HCT116 (cell line): ENCODE results near the gene SEMA3E. TPM values are rescaled to one million over a fixed set of nuclear protein-coding genes. Genes with fewer than 3 reads are reported as not detected.

Source experiments
- ATAC-seq: fragments of 200-7000 bp; cut with Tn5 transposase; 2 replicates; pipeline ENCODE4 v1.9.1; 2020; ENCODE audit warnings: mild to moderate bottlenecking, moderate library complexity
- BruUV-seq: library from RNA; stranded (reverse); fragments of 400-500 nt; replicated peaks from 2 replicates; lab custom pipeline; 2021; lab: Mats Ljungman, UMichigan
- CTCF ChIA-PET: fragments of 300-600 bp; sonication (Branson Sonifier 250); formaldehyde crosslinking; loops from one replicate; lab custom pipeline; 2021; ENCODE audit warnings: antibody characterized with exemption; lab: Charles Lee
- POLR2A ChIA-PET: fragments of 300-600, 350-600 bp; sonication (Branson Sonifier 250); formaldehyde crosslinking; loops from one replicate; lab custom pipeline; 2021; ENCODE audit warnings: antibody characterized with exemption; lab: Charles Lee
- RAD21 ChIA-PET, 2 experiments: fragments of 300-600 bp; sonication (Branson Sonifier 250); formaldehyde crosslinking; loops; one replicate each; lab custom pipeline; 2023; ENCODE audit warnings: low total read pairs in 2 of 2; ENCODE audit not compliant: uncharacterized antibody in 2 of 2, unreplicated experiment in 2 of 2, low non-redundant PET in 1 of 2; lab: Charles Lee
- DNase-seq: peaks from one replicate; pipeline ENCODE4 v3.0.0-alpha.2; 2010; ENCODE audit warnings: low read depth, low spot score
- H2AFZ ChIP-seq: fragments of 200-600 bp; shearing (Covaris generic), sonication (generic); 2 replicates; pipeline ENCODE4 v1.6.1; 2017; ENCODE audit warnings: low read depth, mixed run types, mixed read lengths, antibody characterized with exemption, low read length; ENCODE audit not compliant: poor library complexity, severe bottlenecking
- H3K27ac ChIP-seq: 2 replicates; pipeline ENCODE4 v1.5.1; 2012; ENCODE audit warnings: low read depth, low read length
- H3K27me3 ChIP-seq: fragments of 200-600 bp; sonication (generic); 2 replicates; pipeline ENCODE4 v1.6.1; 2016; ENCODE audit warnings: mixed run types, low read length, mixed read lengths; ENCODE audit not compliant: insufficient read depth
- H3K36me3 ChIP-seq, 2 experiments: fragments of 200-500 bp in 1 of 2; fragments of 200-600 bp in 1 of 2; sonication (Bioruptor generic) in 1 of 2; sonication (generic) in 1 of 2; 2 replicates each; pipeline versions ENCODE4 v1.5.1 to v1.6.1; 2014 to 2016; ENCODE audit warnings: low read length in 2 of 2, inconsistent platforms in 1 of 2, mixed read lengths in 1 of 2, mixed run types in 1 of 2; ENCODE audit not compliant: insufficient read depth in 2 of 2, control insufficient read depth in 1 of 2
- H3K4me1 ChIP-seq, 2 experiments: fragments of 200-600 bp in 1 of 2; sonication (generic) in 1 of 2; 2 replicates each; pipeline versions ENCODE4 v1.5.1 to v1.6.1; 2012 to 2017; ENCODE audit warnings: low read length in 2 of 2, inconsistent platforms in 1 of 2, mild to moderate bottlenecking in 1 of 2, mixed read lengths in 1 of 2, mixed run types in 1 of 2, moderate library complexity in 1 of 2; ENCODE audit not compliant: insufficient read depth in 2 of 2, control insufficient read depth in 1 of 2
- H3K4me2 ChIP-seq: fragments of 200-600 bp; sonication (generic); 2 replicates; pipeline ENCODE4 v1.6.1; 2017; ENCODE audit warnings: mixed run types, low read length, mixed read lengths
- H3K4me3 ChIP-seq, 2 experiments: fragments of 200-600 bp in 1 of 2; sonication (generic) in 1 of 2; replicated peaks in 1 of 2; 2 replicates each; pipeline ENCODE4 v1.5.1; 2011 to 2016; ENCODE audit warnings: low read length in 2 of 2, control low read depth in 1 of 2, low read depth in 1 of 2, mild to moderate bottlenecking in 1 of 2, mixed read lengths in 1 of 2, mixed run types in 1 of 2
- H3K79me2 ChIP-seq: fragments of 200-600 bp; sonication (generic); 2 replicates; pipeline ENCODE4 v1.6.1; 2017; ENCODE audit warnings: mild to moderate bottlenecking, mixed run types, low read length, moderate library complexity, mixed read lengths; ENCODE audit not compliant: insufficient read depth
- H3K9ac ChIP-seq: fragments of 200-600 bp; sonication (generic); 2 replicates; pipeline ENCODE4 v1.6.1; 2016; ENCODE audit warnings: low read length, mixed read lengths
- H3K9me2 ChIP-seq: fragments of 200-600 bp; sonication (generic), shearing (Covaris generic); 2 replicates; pipeline ENCODE4 v1.6.1; 2017; ENCODE audit warnings: mixed run types, mild to moderate bottlenecking, moderate library complexity; ENCODE audit not compliant: insufficient read depth
- H3K9me3 ChIP-seq, 2 experiments: fragments of 200-500 bp in 1 of 2; fragments of 200-600 bp in 1 of 2; sonication (Bioruptor generic) in 1 of 2; sonication (generic) in 1 of 2; 2 replicates each; pipeline ENCODE4 v1.6.1; 2014 to 2017; ENCODE audit warnings: low read length in 2 of 2, mixed read lengths in 2 of 2, inconsistent platforms in 1 of 2, low read depth in 1 of 2, mild to moderate bottlenecking in 1 of 2, mixed run types in 1 of 2, moderate library complexity in 1 of 2; ENCODE audit not compliant: control insufficient read depth in 1 of 2, insufficient read depth in 1 of 2
- H4K20me1 ChIP-seq: fragments of 200-600 bp; sonication (generic), shearing (Covaris generic); 2 replicates; pipeline ENCODE4 v1.6.1; 2017; ENCODE audit warnings: mixed run types, mild to moderate bottlenecking, moderate library complexity; ENCODE audit not compliant: insufficient read depth
- ATF3 ChIP-seq: IDR thresholded peaks from 2 replicates; pipeline ENCODE4 v1.6.1; 2012
- CBX3 ChIP-seq: IDR thresholded peaks from 2 replicates; pipeline ENCODE4 v1.6.1; 2012; ENCODE audit warnings: low read depth
- EGR1 ChIP-seq: IDR thresholded peaks from 2 replicates; pipeline ENCODE4 v1.6.1; 2012; ENCODE audit warnings: low read depth
- ELF1 ChIP-seq: IDR thresholded peaks from 2 replicates; pipeline ENCODE4 v1.6.1; 2012; ENCODE audit warnings: low read depth, borderline replicate concordance
- EZH2phosphoT487 ChIP-seq: fragments of 200-600 bp; IDR thresholded peaks from 2 replicates; pipeline ENCODE4 v1.6.1; 2018; ENCODE audit warnings: antibody characterized with exemption, borderline replicate concordance
- POLR2A ChIP-seq: IDR thresholded peaks from 2 replicates; pipeline ENCODE4 v1.7.0; 2011; ENCODE audit warnings: borderline replicate concordance; ENCODE audit not compliant: insufficient read depth, insufficient read length; ENCODE audit errors: extremely low read depth
- POLR2AphosphoS5 ChIP-seq: IDR thresholded peaks from 2 replicates; pipeline ENCODE4 v1.6.1; 2011; ENCODE audit warnings: mild to moderate bottlenecking, low read depth, low read length, moderate library complexity
- SIN3A ChIP-seq: IDR thresholded peaks from 2 replicates; pipeline ENCODE4 v1.6.1; 2012; ENCODE audit warnings: low read depth
- SP1 ChIP-seq: IDR thresholded peaks from 2 replicates; pipeline ENCODE4 v1.6.1; 2012; ENCODE audit warnings: low read depth
- SRF ChIP-seq: IDR thresholded peaks from 2 replicates; pipeline ENCODE4 v1.6.1; 2012; ENCODE audit warnings: low read depth
- ZFX ChIP-seq: fragments of 450-650 bp; IDR thresholded peaks from 2 replicates; pipeline ENCODE4 v1.6.1; 2017
- intact Hi-C: fragments of 100-400 bp; cut with micrococcal nuclease; formaldehyde crosslinking; loops from 2 replicates; pipeline ENCODE4 v1.10.0; 2022
- total RNA-seq: library from RNA; stranded (reverse); gene quantifications from one replicate; pipeline ENCODE4 v1.2.1, GENCODE V29; 2021; ENCODE audit not compliant: unreplicated experiment
- TF ChIP-seq, protein P1 (sequence below): IDR thresholded peaks from 2 replicates; pipeline ENCODE4 v1.6.1; 2012
- TF ChIP-seq, protein P2 (sequence below): IDR thresholded peaks from 2 replicates; pipeline ENCODE4 v1.6.1; 2011; ENCODE audit warnings: mild to moderate bottlenecking, low read length, moderate library complexity; ENCODE audit not compliant: insufficient replicate concordance; ENCODE audit errors: extremely low read depth

Gene SEMA3E
- total RNA-seq, 1 experiment from 2014 or later: 1.6 TPM

- Histone ChIP-seq H3K27ac (no peak overlapping the region), H3K9me2 (no peaks in the 10 kb centered on the region), H3K9me3 (no peaks in the 10 kb centered on the region), H3K4me3 (no peak overlapping the region), H3K4me1 (no peaks in the 10 kb centered on the region), H3K27me3 (no peaks in the 10 kb centered on the region)
- ChIA-PET POLR2A (no interaction called here), CTCF (no interaction called here), RAD21 (no interaction called here)
- ATAC-seq (no peak), DNase-seq (no peak)
- TF ChIP-seq POLR2A (no peak), SP1 (no peak), SRF (no peak), POLR2AphosphoS5 (no peak), CBX3 (no peak), ZFX (no peak), ATF3 (no peak)
- TF ChIP-seq, protein P1, sequence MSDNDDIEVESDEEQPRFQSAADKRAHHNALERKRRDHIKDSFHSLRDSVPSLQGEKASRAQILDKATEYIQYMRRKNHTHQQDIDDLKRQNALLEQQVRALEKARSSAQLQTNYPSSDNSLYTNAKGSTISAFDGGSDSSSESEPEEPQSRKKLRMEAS: no peak
- TF ChIP-seq, all 23 proteins: peak for 0
- no TSS peak for BruUV-seq
- no peak overlapping the region for H2AFZ ChIP-seq
- no peak overlapping the region for H3K9ac ChIP-seq
- H3K79me2 ChIP-seq: no peaks in the 10 kb centered on the region
- no peak overlapping the region for H3K4me2 ChIP-seq
- no peaks in the 10 kb centered on the region for H4K20me1 ChIP-seq
- intact Hi-C loops: no loop called here
- H3K36me3 ChIP-seq: no peaks in the 10 kb centered on the region
These were observed 45.3 kb downstream of the SEMA3E start for GRCh38 chr7:83603649-83604048.

DNA sequence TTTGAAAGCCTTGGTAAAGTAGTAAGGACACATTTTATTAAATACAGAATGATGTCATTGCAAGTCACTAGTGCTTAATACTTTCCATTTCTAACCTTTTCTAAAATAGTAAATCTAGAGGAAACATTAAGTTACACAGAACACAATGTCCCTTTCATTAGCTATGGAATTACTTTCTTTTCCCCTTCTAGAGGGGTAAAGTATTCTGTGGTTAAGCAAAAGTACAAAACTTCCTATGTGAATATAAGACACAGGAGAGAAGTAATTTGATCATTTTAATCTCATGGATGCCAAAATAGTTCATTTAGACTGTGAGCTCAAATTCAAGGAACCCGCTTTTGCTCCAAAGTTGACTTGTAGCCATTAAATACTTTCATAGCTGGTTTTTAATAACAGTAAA is 49.8 kb downstream of the SEMA3E start:
- Histone ChIP-seq H3K9me2 (no peaks in the 10 kb centered on the region), H3K4me1 (no peaks in the 10 kb centered on the region), H3K4me3 (no peak overlapping the region), H3K36me3 (no peaks in the 10 kb centered on the region), H3K9me3 (no peaks in the 10 kb centered on the region), H3K27ac (no peak overlapping the region), H2AFZ (no peak overlapping the region), H3K27me3 (no peaks in the 10 kb centered on the region)
- intact Hi-C loops: no loop called here
- BruUV-seq: no TSS peak
- no peak for ATAC-seq
- POLR2A ChIA-PET: no interaction called here
- RAD21 ChIA-PET: no interaction called here
- CTCF ChIA-PET: no interaction called here
- no peak for TF ChIP-seq EGR1
- no peak for TF ChIP-seq ELF1
- TF ChIP-seq POLR2A: no peak
- no peak for TF ChIP-seq ZFX
- TF ChIP-seq EZH2phosphoT487: no peak
- no peak for TF ChIP-seq CBX3
- TF ChIP-seq, protein P1: no peak
- no peak for TF ChIP-seq SP1
- TF ChIP-seq, protein P2, sequence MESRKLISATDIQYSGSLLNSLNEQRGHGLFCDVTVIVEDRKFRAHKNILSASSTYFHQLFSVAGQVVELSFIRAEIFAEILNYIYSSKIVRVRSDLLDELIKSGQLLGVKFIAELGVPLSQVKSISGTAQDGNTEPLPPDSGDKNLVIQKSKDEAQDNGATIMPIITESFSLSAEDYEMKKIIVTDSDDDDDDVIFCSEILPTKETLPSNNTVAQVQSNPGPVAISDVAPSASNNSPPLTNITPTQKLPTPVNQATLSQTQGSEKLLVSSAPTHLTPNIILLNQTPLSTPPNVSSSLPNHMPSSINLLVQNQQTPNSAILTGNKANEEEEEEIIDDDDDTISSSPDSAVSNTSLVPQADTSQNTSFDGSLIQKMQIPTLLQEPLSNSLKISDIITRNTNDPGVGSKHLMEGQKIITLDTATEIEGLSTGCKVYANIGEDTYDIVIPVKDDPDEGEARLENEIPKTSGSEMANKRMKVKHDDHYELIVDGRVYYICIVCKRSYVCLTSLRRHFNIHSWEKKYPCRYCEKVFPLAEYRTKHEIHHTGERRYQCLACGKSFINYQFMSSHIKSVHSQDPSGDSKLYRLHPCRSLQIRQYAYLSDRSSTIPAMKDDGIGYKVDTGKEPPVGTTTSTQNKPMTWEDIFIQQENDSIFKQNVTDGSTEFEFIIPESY: no peak
- no peak for TF ChIP-seq SRF
- no peak for TF ChIP-seq SIN3A
- TF ChIP-seq, all 23 proteins: peak for 0
- no peak overlapping the region for H3K9ac ChIP-seq
- H3K79me2 ChIP-seq: no peaks in the 10 kb centered on the region
- H4K20me1 ChIP-seq: no peaks in the 10 kb centered on the region
- no peak for DNase-seq
- H3K4me2 ChIP-seq: no peak overlapping the region
